OCI-LY1 (cell line): ENCODE results near the gene PCDH12.

Source experiments
- EZH2 ChIP-seq: fragments of 200-600 bp; sonication (generic), shearing (Covaris generic); IDR thresholded peaks from 2 replicates; pipeline ENCODE4 v1.8.0; 2017; ENCODE audit warnings: borderline replicate concordance, mixed run types, mild to moderate bottlenecking, antibody characterized with exemption, low read length, moderate library complexity, mixed read lengths
- TF ChIP-seq, protein P1 (sequence below): fragments of 200-600 bp; sonication (generic), shearing (Covaris generic); IDR thresholded peaks from 2 replicates; pipeline ENCODE4 v1.5.1; 2017; ENCODE audit warnings: mild to moderate bottlenecking, antibody characterized with exemption, low read length, moderate library complexity, mixed read lengths

DNA sequence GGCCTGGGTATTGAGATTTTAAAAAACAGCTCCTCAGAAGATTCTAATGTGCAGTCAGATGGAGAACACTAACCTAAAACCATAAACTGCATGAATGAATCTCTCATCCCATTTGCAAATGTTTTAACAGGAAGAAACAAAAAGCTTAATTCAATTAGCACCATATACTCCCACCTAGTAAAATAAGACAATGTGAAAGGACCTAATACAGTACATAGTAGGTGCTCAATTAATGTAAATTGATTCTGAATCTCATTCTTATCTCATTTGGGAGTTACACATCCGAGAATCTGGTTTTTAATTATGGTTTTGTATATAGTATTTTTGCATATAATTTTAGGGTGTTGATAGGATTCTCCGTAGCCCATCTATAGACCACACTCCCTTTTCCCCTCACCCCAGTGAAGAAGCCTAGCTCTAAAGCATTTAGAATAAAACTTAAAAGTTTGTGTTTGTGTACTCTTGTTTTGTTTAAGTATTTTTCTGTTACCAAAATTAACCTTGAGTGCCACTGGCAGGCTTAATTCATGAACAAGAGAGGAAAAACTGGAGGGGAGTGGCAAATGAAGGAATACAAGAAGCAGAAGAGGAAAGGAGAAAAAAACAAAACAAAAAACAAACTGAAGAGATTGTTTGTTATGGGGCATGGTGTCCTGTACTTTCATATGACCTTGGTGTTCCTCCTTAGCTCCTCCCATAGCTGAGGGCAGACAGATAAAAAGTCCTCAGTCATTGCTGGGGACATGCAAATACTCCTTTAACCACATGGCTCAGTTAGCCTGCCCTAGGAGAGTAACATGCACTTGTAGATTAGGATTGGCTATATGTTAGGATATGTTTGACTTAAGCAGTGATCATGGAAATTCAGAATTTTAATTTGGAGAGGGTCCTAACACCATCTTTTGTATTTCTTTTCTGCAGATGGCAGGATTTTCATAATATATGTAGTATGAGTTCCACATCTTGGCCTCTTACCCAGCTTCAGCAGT is 12.1 kb upstream of the PCDH12 start:
- TF ChIP-seq, protein P1, sequence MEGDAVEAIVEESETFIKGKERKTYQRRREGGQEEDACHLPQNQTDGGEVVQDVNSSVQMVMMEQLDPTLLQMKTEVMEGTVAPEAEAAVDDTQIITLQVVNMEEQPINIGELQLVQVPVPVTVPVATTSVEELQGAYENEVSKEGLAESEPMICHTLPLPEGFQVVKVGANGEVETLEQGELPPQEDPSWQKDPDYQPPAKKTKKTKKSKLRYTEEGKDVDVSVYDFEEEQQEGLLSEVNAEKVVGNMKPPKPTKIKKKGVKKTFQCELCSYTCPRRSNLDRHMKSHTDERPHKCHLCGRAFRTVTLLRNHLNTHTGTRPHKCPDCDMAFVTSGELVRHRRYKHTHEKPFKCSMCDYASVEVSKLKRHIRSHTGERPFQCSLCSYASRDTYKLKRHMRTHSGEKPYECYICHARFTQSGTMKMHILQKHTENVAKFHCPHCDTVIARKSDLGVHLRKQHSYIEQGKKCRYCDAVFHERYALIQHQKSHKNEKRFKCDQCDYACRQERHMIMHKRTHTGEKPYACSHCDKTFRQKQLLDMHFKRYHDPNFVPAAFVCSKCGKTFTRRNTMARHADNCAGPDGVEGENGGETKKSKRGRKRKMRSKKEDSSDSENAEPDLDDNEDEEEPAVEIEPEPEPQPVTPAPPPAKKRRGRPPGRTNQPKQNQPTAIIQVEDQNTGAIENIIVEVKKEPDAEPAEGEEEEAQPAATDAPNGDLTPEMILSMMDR = no peak
- TF ChIP-seq EZH2 = no peak
